H9 (cell line): Measurements from ENCODE around the gene DNAJC1. TPM values are rescaled to one million over a fixed set of nuclear protein-coding genes. Genes with fewer than 3 reads are reported as not detected.
A peak's percentile ranks its signal among the peaks of the same experiment; 100 is the strongest.

ENCODE experiments used
- DNase-seq: peaks from one replicate; pipeline ENCODE4 v3.0.0-alpha.2; 2017
- H2AFZ ChIP-seq: one replicate; pipeline ENCODE4 v1.6.1; 2013; ENCODE audit warnings: mild to moderate bottlenecking, low read length, control low read depth, moderate library complexity
- H2AK5ac ChIP-seq: 2 replicates; pipeline ENCODE4 v1.6.1; 2013; ENCODE audit warnings: low read length, control low read depth, mixed read lengths; ENCODE audit not compliant: insufficient read length
- H2BK120ac ChIP-seq: one replicate; pipeline ENCODE4 v1.6.1; 2013; ENCODE audit warnings: low read depth, mild to moderate bottlenecking, low read length, control low read depth, inconsistent platforms; ENCODE audit not compliant: poor library complexity, severe bottlenecking
- H2BK12ac ChIP-seq: 2 replicates; pipeline ENCODE4 v1.6.1; 2013; ENCODE audit warnings: low read length, control low read depth, mixed read lengths, low read depth; ENCODE audit not compliant: insufficient read length
- H2BK15ac ChIP-seq: 2 replicates; pipeline ENCODE4 v1.6.1; 2013; ENCODE audit warnings: low read depth, low read length, control low read depth
- H2BK20ac ChIP-seq: one replicate; pipeline ENCODE4 v1.6.1; 2013; ENCODE audit warnings: low read depth, mild to moderate bottlenecking, low read length, control low read depth, inconsistent platforms; ENCODE audit not compliant: poor library complexity, severe bottlenecking
- H2BK5ac ChIP-seq: 2 replicates; pipeline ENCODE4 v1.6.1; 2013; ENCODE audit warnings: low read length, control low read depth, mixed read lengths; ENCODE audit not compliant: insufficient read length
- H3K14ac ChIP-seq: 2 replicates; pipeline ENCODE4 v1.6.1; 2013; ENCODE audit warnings: low read length, control low read depth; ENCODE audit not compliant: insufficient read depth
- H3K18ac ChIP-seq: 2 replicates; pipeline ENCODE4 v1.6.1; 2013; ENCODE audit warnings: low read depth, mild to moderate bottlenecking, mixed read lengths, low read length, control low read depth; ENCODE audit not compliant: insufficient read length
- H3K23ac ChIP-seq: 2 replicates; pipeline ENCODE4 v1.6.1; 2013; ENCODE audit warnings: low read length, control low read depth, mixed read lengths, low read depth; ENCODE audit not compliant: insufficient read length
- H3K23me2 ChIP-seq: 2 replicates; pipeline ENCODE4 v1.6.1; 2013; ENCODE audit warnings: low read depth, mild to moderate bottlenecking, mixed read lengths, low read length, control low read depth; ENCODE audit not compliant: insufficient read length, poor library complexity, severe bottlenecking
- H3K27ac ChIP-seq: 2 replicates; pipeline ENCODE4 v1.5.1; 2013; ENCODE audit warnings: low read length, control low read depth, mixed read lengths, low read depth; ENCODE audit not compliant: insufficient read length
- H3K27me3 ChIP-seq: 2 replicates; pipeline ENCODE4 v1.6.1; 2013; ENCODE audit warnings: low read length, control low read depth, inconsistent platforms; ENCODE audit not compliant: insufficient read depth
- H3K4ac ChIP-seq: 2 replicates; pipeline ENCODE4 v1.6.1; 2013; ENCODE audit warnings: low read depth, mild to moderate bottlenecking, control low read depth, inconsistent platforms, low read length, moderate library complexity
- H3K4me1 ChIP-seq: 2 replicates; pipeline ENCODE4 v1.6.1; 2013; ENCODE audit warnings: low read length, control low read depth, inconsistent platforms; ENCODE audit not compliant: insufficient read depth
- H3K4me2 ChIP-seq: 2 replicates; pipeline ENCODE4 v1.6.1; 2013; ENCODE audit warnings: low read length, control low read depth, mixed read lengths; ENCODE audit not compliant: insufficient read length, insufficient read depth
- H3K56ac ChIP-seq: 2 replicates; pipeline ENCODE4 v1.6.1; 2013; ENCODE audit warnings: low read depth, mild to moderate bottlenecking, mixed read lengths, low read length, control low read depth; ENCODE audit not compliant: insufficient read length
- H3K79me1 ChIP-seq: 2 replicates; pipeline ENCODE4 v1.6.1; 2013; ENCODE audit warnings: low read depth, mild to moderate bottlenecking, moderate library complexity, low read length, control low read depth, inconsistent platforms; ENCODE audit not compliant: insufficient read depth, poor library complexity, severe bottlenecking
- H3K79me2 ChIP-seq: 2 replicates; pipeline ENCODE4 v1.6.1; 2013; ENCODE audit warnings: low read length, control low read depth, inconsistent platforms; ENCODE audit not compliant: insufficient read depth
- H3K9ac ChIP-seq: 2 replicates; pipeline ENCODE4 v1.6.1; 2013; ENCODE audit warnings: low read length, control low read depth, mixed read lengths; ENCODE audit not compliant: insufficient read length; ENCODE audit errors: extremely low read depth
- H3K9me3 ChIP-seq: one replicate; pipeline ENCODE4 v1.6.1; 2013; ENCODE audit warnings: low read depth, low read length, inconsistent platforms; ENCODE audit not compliant: control insufficient read depth
- H3T11ph ChIP-seq: one replicate; pipeline ENCODE4 v1.6.1; 2013; ENCODE audit warnings: mild to moderate bottlenecking, low read length, control low read depth, inconsistent platforms
- H4K20me1 ChIP-seq: one replicate; pipeline ENCODE4 v1.6.1; 2013; ENCODE audit not compliant: control insufficient read depth, insufficient read length, insufficient read depth
- H4K5ac ChIP-seq: 2 replicates; pipeline ENCODE4 v1.6.1; 2013; ENCODE audit warnings: low read depth, mild to moderate bottlenecking, mixed read lengths, low read length, control low read depth; ENCODE audit not compliant: insufficient read length
- H4K8ac ChIP-seq: replicated peaks from 2 replicates; pipeline ENCODE4 v1.6.1; 2013; ENCODE audit warnings: low read length, control low read depth, mixed read lengths, low read depth; ENCODE audit not compliant: insufficient read length
- H4K91ac ChIP-seq: 2 replicates; pipeline ENCODE4 v1.6.1; 2013; ENCODE audit warnings: low read depth, mild to moderate bottlenecking, moderate library complexity, mixed read lengths, low read length, control low read depth; ENCODE audit not compliant: insufficient read length
- H3K27ac Mint-ChIP-seq, 3 experiments: 2 replicates in 2 of 3; 3 replicates in 1 of 3; pipeline ENCODE4 v1.8.0; 2020 to 2021; ENCODE audit warnings: mixed read lengths in 3 of 3, mild to moderate bottlenecking in 1 of 3, moderate library complexity in 1 of 3
- H3K27me3 Mint-ChIP-seq: 2 replicates; pipeline ENCODE4 v1.8.0; 2021; ENCODE audit warnings: low read depth, mild to moderate bottlenecking, moderate library complexity, mixed read lengths
- H3K36me3 Mint-ChIP-seq, 3 experiments: 2 replicates in 2 of 3; 3 replicates in 1 of 3; pipeline ENCODE4 v1.8.0; 2020 to 2021; ENCODE audit warnings: low read depth in 3 of 3, mixed read lengths in 3 of 3; ENCODE audit not compliant: insufficient read depth in 1 of 3
- H3K4me1 Mint-ChIP-seq, 2 experiments: 2 replicates each; pipeline ENCODE4 v1.8.0; 2020; ENCODE audit warnings: mixed read lengths in 2 of 2
- H3K4me3 Mint-ChIP-seq, 2 experiments: 2 replicates in 1 of 2; 3 replicates in 1 of 2; pipeline ENCODE4 v1.8.0; 2020 to 2021; ENCODE audit warnings: mild to moderate bottlenecking in 2 of 2, mixed read lengths in 2 of 2, moderate library complexity in 1 of 2
- H3K9me3 Mint-ChIP-seq, 2 experiments: 2 replicates in 1 of 2; 3 replicates in 1 of 2; pipeline ENCODE4 v1.8.0; 2020; ENCODE audit warnings: mild to moderate bottlenecking in 2 of 2, mixed read lengths in 2 of 2, moderate library complexity in 1 of 2
- WGBS: extraction: QIAGEN DNeasy Blood & Tissue Kit; methylation state at CpG from one replicate; pipeline ENCODE4 v1.1.7; 2013; ENCODE audit warnings: missing lambda C conversion rate, low lambda C conversion rate, mixed read lengths; ENCODE audit not compliant: insufficient read length; ENCODE audit errors: extremely low coverage; 5-methylcytosine and 5-hydroxymethylcytosine counted together
- total RNA-seq: library from RNA; stranded (reverse); gene quantifications from 2 replicates; pipeline ENCODE4 v1.2.1, GENCODE V29; 2021
- TF ChIP-seq, protein P1 (sequence below): fragments of 200-600 bp; sonication (generic); conservative IDR thresholded peaks from 3 replicates; pipeline ENCODE4 v1.8.0; 2021; ENCODE audit warnings: antibody characterized with exemption, mild to moderate bottlenecking

DNAJC1 gene
- total RNA-seq, 1 experiment from 2014 or later = 11.2 TPM

- Histone ChIP-seq H2BK15ac (no peak overlapping the region), H3K4ac (no peak overlapping the region), H3K23ac (no peak overlapping the region), H3K79me2 (no peaks in the 10 kb centered on the region), H2AK5ac (no peak overlapping the region), H3K14ac (no peak overlapping the region), H3K79me1 (no peaks in the 10 kb centered on the region), H3K4me2 (no peak overlapping the region), H4K91ac (no peak overlapping the region), H2BK20ac (no peak overlapping the region), H3K9me3 (no peaks in the 10 kb centered on the region), H3T11ph (no peak overlapping the region), H3K27ac (no peak overlapping the region), H3K4me1 (no peaks in the 10 kb centered on the region; the same call in 1 of the 2 replicates), H3K9ac (no peak overlapping the region), H4K8ac (no peak overlapping the region), H2BK5ac (no peak overlapping the region), H2BK12ac (no peak overlapping the region), H2BK120ac (no peak overlapping the region), H4K5ac (no peak overlapping the region), H3K27me3 (no peaks in the 10 kb centered on the region), H3K18ac (no peak overlapping the region), H2AFZ (no peak overlapping the region), H3K23me2 (no peaks in the 10 kb centered on the region), H3K56ac (no peak overlapping the region), H4K20me1 (no peaks in the 10 kb centered on the region)
- Mint-ChIP-seq H3K4me3 (no peak overlapping the region), H3K4me1 (peaks cover 40 to 44% of the 10 kb centered on the region in 2 experiments), H3K36me3 (no peaks in the 10 kb centered on the region; a peak in 1 of 7 replicates), H3K27me3 (no peaks in the 10 kb centered on the region), H3K9me3 (no peaks in the 10 kb centered on the region; a peak in 1 of 5 replicates), H3K27ac (0 out of 7 replicates have a peak overlapping the region, but pooled peaks of 1 of the 3 experiments have one; percentile 48)
- no peak for DNase-seq
- WGBS = no CpG with 5 or more reads among the region's 14 CpGs
- TF ChIP-seq, protein P1, sequence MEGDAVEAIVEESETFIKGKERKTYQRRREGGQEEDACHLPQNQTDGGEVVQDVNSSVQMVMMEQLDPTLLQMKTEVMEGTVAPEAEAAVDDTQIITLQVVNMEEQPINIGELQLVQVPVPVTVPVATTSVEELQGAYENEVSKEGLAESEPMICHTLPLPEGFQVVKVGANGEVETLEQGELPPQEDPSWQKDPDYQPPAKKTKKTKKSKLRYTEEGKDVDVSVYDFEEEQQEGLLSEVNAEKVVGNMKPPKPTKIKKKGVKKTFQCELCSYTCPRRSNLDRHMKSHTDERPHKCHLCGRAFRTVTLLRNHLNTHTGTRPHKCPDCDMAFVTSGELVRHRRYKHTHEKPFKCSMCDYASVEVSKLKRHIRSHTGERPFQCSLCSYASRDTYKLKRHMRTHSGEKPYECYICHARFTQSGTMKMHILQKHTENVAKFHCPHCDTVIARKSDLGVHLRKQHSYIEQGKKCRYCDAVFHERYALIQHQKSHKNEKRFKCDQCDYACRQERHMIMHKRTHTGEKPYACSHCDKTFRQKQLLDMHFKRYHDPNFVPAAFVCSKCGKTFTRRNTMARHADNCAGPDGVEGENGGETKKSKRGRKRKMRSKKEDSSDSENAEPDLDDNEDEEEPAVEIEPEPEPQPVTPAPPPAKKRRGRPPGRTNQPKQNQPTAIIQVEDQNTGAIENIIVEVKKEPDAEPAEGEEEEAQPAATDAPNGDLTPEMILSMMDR = 0 out of 3 replicates have a peak, but pooled peaks have one; percentile 12
Measured at GRCh38 chr10:21758239-21758638, 245.3 kb downstream of the DNAJC1 start.
